GM23338 (cell line): Measurements from ENCODE around the gene PLP2.

ENCODE experiments used
- CREB1 ChIP-seq: fragments of 250-450 bp; sonication (Bioruptor Pico); IDR thresholded peaks from 2 replicates; pipeline ENCODE4 v1.5.0; 2020; ENCODE audit warnings: low read depth, mild to moderate bottlenecking, moderate library complexity
- CTCF ChIP-seq, 2 experiments: fragments of 200-600 bp in 1 of 2; sonication (generic) in 1 of 2; conservative IDR thresholded peaks; 2 replicates each; pipeline versions ENCODE4 v1.5.1 to v1.6.1; 2016 to 2017; ENCODE audit warnings: antibody characterized with exemption in 2 of 2, low read depth in 2 of 2, mild to moderate bottlenecking in 2 of 2, moderate library complexity in 1 of 2
- EZH2 ChIP-seq: fragments of 200-600 bp; sonication (generic); IDR thresholded peaks from one replicate; pipeline ENCODE4 v1.8.0; 2017; ENCODE audit warnings: antibody characterized with exemption, mild to moderate bottlenecking, low read depth; ENCODE audit not compliant: unreplicated experiment
- EZH2phosphoT487 ChIP-seq: fragments of 200-600 bp; sonication (generic); IDR thresholded peaks from one replicate; pipeline ENCODE4 v1.8.1; 2018; ENCODE audit warnings: antibody characterized with exemption; ENCODE audit not compliant: unreplicated experiment
- POLR2AphosphoS5 ChIP-seq: IDR thresholded peaks from 2 replicates; pipeline ENCODE4 v1.6.1; 2016; ENCODE audit warnings: antibody characterized with exemption, low read depth
- ZNF331 ChIP-seq: fragments of 250-450 bp; sonication (Bioruptor Pico); IDR thresholded peaks from 2 replicates; pipeline ENCODE4 v1.5.0; 2020; ENCODE audit warnings: low read depth, mild to moderate bottlenecking, moderate library complexity
- TF ChIP-seq, protein P1 (sequence below): IDR thresholded peaks from 2 replicates; pipeline ENCODE4 v1.6.1; 2016; ENCODE audit warnings: antibody characterized with exemption

DNA sequence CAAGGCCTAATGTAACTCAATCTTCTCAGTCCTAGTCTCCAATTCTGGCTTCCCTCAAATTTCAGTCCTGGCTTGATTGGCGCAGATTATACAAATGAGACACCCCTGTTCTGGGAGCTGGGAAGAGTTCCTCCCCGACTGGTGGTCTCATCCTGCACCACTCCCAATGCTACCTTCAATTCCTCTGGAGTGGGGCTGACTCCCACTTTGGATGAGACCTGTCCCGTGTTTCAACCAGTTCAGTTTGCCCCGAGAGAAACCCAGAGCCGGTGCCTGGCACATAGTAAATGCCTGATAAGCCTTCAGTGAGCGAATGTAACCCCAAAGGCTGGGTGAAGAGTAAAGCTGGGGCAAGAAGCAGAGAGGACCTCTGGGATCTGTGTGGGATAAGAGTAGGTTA lies 32.3 kb downstream of the PLP2 start:
- no peak for TF ChIP-seq CTCF (conservative IDR thresholded peaks at IDR 0.05; ENCODE audit: low read depth in 2 of 2)
- no peak for TF ChIP-seq POLR2AphosphoS5
- no peak for TF ChIP-seq EZH2phosphoT487
- TF ChIP-seq EZH2, result no peak
- TF ChIP-seq CREB1 (CRISPR knock-in tag), result no peak
- TF ChIP-seq ZNF331 (CRISPR knock-in tag), result no peak
- TF ChIP-seq, protein P1, sequence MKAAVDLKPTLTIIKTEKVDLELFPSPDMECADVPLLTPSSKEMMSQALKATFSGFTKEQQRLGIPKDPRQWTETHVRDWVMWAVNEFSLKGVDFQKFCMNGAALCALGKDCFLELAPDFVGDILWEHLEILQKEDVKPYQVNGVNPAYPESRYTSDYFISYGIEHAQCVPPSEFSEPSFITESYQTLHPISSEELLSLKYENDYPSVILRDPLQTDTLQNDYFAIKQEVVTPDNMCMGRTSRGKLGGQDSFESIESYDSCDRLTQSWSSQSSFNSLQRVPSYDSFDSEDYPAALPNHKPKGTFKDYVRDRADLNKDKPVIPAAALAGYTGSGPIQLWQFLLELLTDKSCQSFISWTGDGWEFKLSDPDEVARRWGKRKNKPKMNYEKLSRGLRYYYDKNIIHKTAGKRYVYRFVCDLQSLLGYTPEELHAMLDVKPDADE, result no peak
